AG04450 (cell line): Measurements from ENCODE around the gene HTRA2. TPM values are rescaled to one million over a fixed set of nuclear protein-coding genes. Genes with fewer than 3 reads are reported as not detected.

Experiments
- CTCF ChIA-PET: fragments of 300-600, 350-600 bp; formaldehyde crosslinking; extraction: SDS; loops from one replicate; lab custom pipeline; 2022; ENCODE audit warnings: antibody characterized with exemption, inconsistent platforms; lab: Charles Lee
- POLR2A ChIA-PET: fragments of 350-600 bp; formaldehyde crosslinking; extraction: SDS; loops from one replicate; lab custom pipeline; 2021; ENCODE audit warnings: antibody characterized with exemption, inconsistent platforms; lab: Yijun Ruan, JAX
- DNase-seq: peaks from one replicate; pipeline ENCODE4 v3.0.0-alpha.2; 2011; ENCODE audit warnings: low read depth, low spot score
- H3K27ac ChIP-seq: one replicate; pipeline ENCODE4 v1.5.1; 2012; ENCODE audit warnings: low read depth, low read length, control low read depth
- H3K27me3 ChIP-seq: one replicate; pipeline ENCODE4 v1.6.0; 2012; ENCODE audit warnings: low read length; ENCODE audit not compliant: control insufficient read depth, insufficient read depth
- H3K4me3 ChIP-seq: 2 replicates; pipeline ENCODE4 v1.5.1; 2011; ENCODE audit warnings: mild to moderate bottlenecking, low read depth, low read length, control low read depth
- H3K9me3 ChIP-seq: 2 replicates; pipeline ENCODE4 v1.5.1; 2012; ENCODE audit warnings: low read length; ENCODE audit not compliant: control insufficient read depth, insufficient read depth
- polyA plus RNA-seq: library from polyadenylated mRNA; depleted of rRNA; stranded (reverse); fragments of >200 nt; gene quantifications from 2 replicates; pipeline ENCODE4 v1.2.3, GENCODE V29; 2011
- TF ChIP-seq, protein P1 (sequence below): IDR thresholded peaks from 2 replicates; pipeline ENCODE4 v1.5.1; 2011; ENCODE audit warnings: low read depth, low read length, control low read depth, inconsistent platforms

The HTRA2 gene
- polyA plus RNA-seq, 1 experiment: 20.2 TPM

DNA sequence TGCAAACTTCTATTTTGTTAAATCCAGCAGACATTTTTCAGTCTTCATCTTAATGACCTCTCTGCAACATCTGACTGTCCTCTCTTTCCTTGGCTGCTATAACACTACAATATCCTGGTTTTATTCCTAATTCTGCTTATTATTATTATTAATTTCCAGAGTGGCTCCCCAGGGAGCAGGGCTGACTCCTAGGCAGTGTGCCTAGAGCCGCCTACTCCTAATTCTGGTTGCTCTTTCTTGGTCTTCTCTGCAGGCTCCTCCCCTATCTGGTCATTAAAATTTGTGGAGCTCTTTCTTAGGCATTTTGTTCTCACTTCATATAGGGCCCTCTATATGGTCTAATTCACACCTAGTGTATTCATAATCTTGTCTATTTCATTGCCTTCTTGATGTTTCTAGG, 13.2 kb downstream of the HTRA2 start:
- ChIA-PET POLR2A (no interaction called here), CTCF (interaction anchor here (0.5 kb wide), 1 partner anchor 10 kb away, joined by 3 read pairs; no protein-coding TSS in a partner anchor)
- no peaks in the 10 kb centered on the region for H3K9me3 ChIP-seq
- H3K27me3 ChIP-seq: no peaks in the 10 kb centered on the region
- TF ChIP-seq, protein P1, sequence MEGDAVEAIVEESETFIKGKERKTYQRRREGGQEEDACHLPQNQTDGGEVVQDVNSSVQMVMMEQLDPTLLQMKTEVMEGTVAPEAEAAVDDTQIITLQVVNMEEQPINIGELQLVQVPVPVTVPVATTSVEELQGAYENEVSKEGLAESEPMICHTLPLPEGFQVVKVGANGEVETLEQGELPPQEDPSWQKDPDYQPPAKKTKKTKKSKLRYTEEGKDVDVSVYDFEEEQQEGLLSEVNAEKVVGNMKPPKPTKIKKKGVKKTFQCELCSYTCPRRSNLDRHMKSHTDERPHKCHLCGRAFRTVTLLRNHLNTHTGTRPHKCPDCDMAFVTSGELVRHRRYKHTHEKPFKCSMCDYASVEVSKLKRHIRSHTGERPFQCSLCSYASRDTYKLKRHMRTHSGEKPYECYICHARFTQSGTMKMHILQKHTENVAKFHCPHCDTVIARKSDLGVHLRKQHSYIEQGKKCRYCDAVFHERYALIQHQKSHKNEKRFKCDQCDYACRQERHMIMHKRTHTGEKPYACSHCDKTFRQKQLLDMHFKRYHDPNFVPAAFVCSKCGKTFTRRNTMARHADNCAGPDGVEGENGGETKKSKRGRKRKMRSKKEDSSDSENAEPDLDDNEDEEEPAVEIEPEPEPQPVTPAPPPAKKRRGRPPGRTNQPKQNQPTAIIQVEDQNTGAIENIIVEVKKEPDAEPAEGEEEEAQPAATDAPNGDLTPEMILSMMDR: no peak
- H3K27ac ChIP-seq: no peak overlapping the region
- no peak for DNase-seq
- no peak overlapping the region for H3K4me3 ChIP-seq

DNA sequence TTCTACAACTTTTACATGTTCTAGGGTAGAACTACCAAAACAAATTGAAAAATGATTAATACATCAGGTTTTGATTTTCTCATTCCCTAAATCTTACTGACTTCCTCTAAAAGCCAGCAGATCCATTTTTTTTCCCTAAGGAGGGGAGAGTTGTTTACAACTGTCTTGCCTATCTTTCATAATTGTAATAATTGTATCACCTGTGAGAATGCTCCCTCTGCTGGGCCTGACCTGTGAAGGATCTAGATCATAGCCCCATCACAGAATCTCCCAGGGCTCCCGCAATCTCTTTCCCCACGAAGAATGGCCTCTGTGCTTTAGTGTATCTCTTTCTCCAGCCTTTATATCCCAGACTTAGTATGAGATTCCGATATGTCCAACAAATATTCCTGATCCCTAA, 14.9 kb downstream of the HTRA2 start:
- Histone ChIP-seq H3K4me3 (no peak overlapping the region), H3K9me3 (peaks cover 6% of the 10 kb centered on the region; the same call in 1 of the 2 replicates), H3K27me3 (no peaks in the 10 kb centered on the region), H3K27ac (no peak overlapping the region)
- no peak for DNase-seq
- TF ChIP-seq, protein P1: no peak
- CTCF ChIA-PET: no interaction called here
- POLR2A ChIA-PET: no interaction called here

DNA sequence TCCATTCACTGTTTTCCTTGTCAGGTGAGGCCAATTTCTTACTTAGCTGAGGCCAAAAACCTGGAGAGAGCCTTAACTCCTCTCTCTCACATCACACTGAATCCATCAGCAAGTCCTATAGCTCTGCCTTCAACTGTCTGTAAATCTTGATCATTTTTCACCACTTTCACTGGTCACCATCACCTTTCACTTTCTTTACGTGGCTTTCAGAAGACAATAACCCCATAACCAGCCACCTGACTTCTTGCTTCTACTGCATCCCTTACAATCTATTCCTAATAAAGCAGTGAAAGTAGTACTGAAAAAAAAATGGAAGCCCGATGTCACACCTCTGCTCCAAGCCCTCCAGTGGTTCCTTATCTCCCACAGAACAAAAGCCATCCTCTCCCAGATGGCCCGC, 16.3 kb downstream of the HTRA2 start:
- ChIA-PET CTCF (interaction anchor here (1.4 kb wide), 1 partner anchor 42 kb away, joined by 3 read pairs; no protein-coding TSS in a partner anchor), POLR2A (no interaction called here)
- Histone ChIP-seq H3K27ac (no peak overlapping the region), H3K4me3 (no peak overlapping the region), H3K9me3 (peaks cover 6% of the 10 kb centered on the region; the same call in 1 of the 2 replicates), H3K27me3 (no peaks in the 10 kb centered on the region)
- no peak for DNase-seq
- TF ChIP-seq, protein P1: no peak

DNA sequence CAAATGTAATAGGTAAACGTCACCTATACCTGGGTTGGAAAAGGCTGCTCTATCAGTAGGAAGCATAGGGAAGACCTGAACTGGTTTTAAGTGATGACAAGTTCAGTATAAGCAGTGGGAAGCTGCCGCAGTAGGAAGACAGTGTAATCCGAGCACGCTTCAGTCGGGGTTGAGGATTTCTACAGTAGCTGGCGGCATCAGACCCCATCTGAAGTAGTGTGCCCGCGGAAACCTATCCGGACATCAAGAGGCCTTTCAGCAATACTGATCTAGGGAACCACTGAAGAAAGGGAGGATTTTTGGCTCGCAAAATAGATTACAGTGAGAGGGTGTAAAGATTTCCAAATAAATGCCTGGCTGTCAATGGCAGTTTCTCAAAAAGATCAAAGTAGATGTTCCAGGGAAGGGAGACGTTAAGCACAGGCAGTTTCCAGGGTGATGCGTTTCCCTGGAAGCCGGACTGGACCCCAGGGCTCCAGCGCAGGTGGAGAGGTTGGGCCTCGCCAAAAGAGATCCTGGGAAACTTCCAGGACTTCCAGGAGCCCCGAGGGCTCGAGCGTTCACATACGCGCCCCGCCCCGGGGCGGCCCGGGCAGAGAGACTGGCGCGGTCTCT, 18.7 kb downstream of the HTRA2 start:
- DNase-seq: no peak

More for the DNA sequence above, 18.7 kb downstream of the HTRA2 start:
- Histone ChIP-seq H3K27me3 (no peaks in the 10 kb centered on the region), H3K27ac (no peak overlapping the region), H3K4me3 (peak overlapping the region; percentile 60), H3K9me3 (peaks cover 6% of the 10 kb centered on the region; the same call in 1 of the 2 replicates)
- POLR2A ChIA-PET: no interaction called here
- CTCF ChIA-PET: no interaction called here
- TF ChIP-seq, protein P1: no peak
